Activated naive CD4-positive, alpha-beta T cell (primary cell): ENCODE data around the gene WWOX.

Experiments
- DNase-seq, 4 experiments: peaks; one replicate each; lab custom pipeline; 2025; lab: John Stamatoyannopoulos, UW

The WWOX gene

DNA sequence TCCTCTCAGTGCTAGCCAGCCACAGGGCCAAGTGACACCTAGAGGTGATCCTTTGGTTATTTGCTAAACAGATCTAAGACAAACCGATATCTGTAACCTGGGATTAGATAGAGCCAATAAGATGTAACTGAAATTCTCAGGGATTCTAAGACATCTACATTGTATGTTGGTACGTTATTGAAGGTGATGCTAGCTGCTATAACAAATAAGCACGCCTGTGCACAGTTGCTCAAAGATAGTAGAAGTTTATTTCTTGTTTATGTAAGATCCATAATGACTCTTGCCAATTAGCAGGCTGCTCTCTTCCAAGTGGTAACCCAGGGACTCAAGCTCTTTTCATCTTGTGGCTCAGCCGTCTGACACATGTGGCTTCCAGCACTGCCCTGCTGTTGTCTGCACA, 370.3 kb downstream of the WWOX start:
- DNase-seq, result no peak

DNA sequence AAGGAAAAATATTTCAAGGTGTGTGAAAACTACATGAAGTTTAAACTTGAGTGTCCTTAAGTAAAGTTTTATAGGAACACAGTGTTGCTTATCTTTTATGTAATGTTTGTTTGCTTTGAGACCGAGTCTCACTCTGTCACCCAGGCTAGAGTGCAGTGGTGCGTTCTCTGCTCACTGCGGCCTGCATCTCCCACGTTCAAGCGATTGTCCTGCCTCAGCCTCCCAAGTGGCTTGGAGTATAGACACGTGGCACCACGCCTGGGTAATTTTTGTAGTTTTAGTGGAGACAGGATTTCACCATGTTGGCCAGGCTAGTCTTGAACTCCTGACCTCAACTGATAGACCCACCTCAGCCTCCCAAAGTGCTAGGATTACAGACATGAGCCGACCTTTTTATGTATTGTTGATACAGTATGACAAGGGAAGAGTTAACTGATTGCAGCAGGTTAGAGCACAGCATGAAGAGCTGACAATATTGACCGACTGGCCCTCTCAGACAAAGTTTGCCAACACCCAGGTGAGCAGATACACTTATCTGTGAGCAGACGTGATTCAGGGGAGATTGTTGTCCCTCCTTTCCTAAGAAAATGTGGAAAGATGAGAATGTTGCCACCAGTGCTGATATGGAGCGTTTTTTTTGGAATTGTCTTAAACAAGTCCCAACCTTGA, 373.7 kb downstream of the WWOX start:
- DNase-seq, result no peak

DNA sequence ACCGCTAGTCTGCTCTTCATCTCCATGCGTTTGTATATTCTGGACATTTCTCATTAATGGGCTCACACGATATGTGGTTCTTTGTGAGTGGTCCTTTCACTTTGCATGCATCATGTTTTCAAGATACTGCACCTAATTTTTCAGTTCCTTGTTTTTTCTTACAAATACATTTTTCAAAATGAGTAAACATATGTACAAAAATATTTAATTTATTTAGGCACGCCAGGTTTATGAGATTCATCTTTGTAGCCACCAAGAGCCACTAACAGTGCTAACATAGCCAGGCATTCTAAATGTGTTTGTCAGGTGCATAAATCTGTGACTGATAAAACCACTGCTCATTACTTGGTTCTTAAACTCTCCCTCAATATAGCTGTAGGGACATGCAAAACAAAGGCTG, 375.3 kb downstream of the WWOX start:
- no peak for DNase-seq

GRCh38 chr16:78476615-78477014, 377.2 kb downstream of the WWOX start:
- no peak for DNase-seq

- DNase-seq, result peak in 1 of 4 experiments; percentile 1
Measured at GRCh38 chr16:78478267-78478861, 378.9 kb downstream of the WWOX start.

DNA sequence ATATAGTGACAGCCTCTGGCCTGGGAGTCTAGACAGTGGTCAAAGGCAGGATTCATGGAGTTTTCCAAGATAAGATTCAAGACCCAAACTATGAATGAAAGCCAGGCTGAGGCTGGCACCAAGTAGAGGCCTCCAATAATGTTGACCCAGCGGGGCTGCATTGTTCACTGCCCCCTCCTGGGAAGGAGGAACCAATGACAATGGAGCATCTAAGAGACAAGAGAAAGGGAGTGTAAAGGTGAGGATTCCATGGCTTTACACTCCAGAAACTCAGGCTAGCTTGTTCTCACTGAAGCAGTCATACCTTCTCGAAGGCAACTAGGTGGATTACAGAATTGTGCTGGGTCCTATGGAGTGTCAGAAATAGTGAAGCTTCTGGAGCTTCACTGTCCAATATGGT, 380.3 kb downstream of the WWOX start:
- no peak for DNase-seq

- DNase-seq, result no peak
Measured at GRCh38 chr16:78480588-78480987, 381.1 kb downstream of the WWOX start.

- DNase-seq, result no peak
Measured at GRCh38 chr16:78483124-78483992, 383.9 kb downstream of the WWOX start.

DNA sequence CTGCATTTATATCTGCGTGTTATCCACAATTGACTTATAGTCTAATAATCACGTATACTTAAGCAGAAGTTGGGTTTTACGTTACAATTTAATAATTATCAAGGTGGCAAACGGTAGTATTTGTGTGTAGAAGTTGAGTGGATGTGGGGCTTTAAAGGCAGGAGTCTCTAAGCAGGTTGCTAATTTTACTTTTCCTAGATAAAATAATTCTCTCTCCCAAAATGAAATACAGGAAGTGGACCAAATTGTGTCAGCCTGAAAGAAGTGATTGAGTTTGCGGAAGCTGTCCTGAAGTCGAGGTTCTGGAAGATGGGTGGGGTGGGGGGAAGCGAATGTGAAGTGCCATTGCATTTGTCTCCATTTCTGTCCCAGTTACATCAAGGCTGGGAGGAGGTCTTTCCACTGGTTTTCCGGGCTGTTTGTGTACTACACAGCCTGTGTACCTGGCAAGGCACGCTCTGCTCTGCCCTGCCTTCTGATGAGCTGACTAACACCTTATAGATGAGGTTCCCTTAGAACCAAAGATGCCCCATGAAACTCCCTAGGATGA, 385.1 kb downstream of the WWOX start:
- DNase-seq, result no peak

DNA sequence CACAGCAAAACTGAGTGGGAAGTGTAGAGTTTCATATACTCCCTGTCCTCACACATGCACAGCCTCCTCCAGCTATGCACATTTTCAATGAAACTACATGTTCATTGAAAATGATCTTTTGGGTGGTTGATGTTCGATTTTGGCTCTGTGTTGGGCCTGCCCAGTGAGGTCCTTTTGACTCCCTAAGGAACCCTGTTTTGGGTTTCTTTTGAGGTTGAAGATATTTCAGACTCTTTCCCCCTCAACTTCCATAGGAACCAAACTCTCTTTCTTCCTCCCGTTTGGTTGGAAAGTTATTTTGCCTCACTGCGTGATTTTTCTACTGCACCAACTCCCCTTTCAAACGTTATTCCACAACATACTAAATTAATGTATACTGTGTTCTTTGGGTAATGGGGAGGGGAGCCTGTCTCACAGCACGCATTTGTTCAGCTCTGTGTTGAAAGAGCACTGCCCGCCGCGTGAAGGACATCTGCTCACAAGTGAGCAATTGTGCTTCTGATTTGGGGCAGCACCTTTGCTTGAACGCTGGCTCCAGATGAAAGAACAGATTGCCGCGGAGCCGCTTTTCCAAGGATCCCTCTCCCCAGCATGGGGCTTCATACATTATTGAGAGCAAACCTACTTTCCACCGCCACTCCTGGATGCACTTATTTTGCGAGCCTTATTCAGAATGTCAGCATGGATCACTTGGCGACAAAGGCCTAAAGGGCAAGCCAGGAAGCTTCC, 385.9 kb downstream of the WWOX start:
- DNase-seq, result no peak

DNA sequence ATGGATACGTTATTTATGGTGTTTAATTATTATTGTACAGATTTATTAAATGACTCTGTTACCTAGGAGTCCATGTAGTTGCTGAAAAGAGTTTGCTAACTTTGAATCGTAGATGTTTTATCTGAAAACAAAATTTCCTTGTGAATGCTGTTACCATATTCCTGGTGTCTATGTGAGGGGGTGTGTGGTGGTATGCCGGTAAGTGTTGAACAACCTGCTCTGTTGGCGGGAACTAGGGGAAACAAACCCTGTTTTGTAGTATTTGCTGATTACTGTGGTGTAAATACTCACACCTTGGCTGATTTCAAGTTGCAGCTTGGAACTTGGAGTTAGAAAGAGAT, 386.4 kb downstream of the WWOX start:
- DNase-seq, result no peak

DNA sequence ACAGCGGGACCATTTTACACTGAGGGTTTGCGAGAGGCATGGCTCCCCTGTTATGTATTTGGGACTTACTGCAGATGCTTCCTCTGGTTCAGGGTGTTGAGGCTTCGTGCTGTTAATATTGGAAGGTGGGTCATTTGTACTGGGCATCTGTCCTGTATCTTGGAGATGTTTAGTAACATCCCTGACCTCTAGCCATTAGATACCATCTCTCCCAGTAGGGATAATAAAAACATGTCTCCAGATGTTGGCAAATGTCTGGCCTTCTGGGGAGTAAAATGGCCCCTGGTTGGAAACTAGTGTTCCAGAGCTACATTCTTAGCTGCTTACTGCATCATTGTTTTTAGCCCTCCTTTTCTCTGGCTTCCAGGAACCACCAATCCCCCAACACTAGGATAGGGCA, 388.0 kb downstream of the WWOX start:
- DNase-seq, result no peak

DNA sequence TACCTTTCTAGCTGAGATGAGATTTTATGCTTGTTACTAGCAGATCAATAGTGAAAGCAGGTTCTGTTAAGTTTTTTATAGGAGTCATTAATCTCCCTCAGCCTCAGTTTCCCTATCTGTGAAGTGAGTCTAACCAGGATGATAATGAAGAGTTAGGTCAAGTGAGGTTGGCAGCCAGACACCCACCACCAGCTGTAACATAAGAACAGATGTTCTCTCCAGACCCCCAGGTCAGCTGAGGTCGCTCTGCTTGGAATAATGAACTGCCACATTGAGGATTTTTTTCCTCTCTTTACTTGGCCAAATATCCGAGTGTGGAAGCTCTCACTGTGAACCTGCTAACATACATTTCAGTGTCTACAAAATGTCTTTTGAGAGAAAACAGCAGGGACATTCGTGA, 389.6 kb downstream of the WWOX start:
- DNase-seq, result no peak

DNA sequence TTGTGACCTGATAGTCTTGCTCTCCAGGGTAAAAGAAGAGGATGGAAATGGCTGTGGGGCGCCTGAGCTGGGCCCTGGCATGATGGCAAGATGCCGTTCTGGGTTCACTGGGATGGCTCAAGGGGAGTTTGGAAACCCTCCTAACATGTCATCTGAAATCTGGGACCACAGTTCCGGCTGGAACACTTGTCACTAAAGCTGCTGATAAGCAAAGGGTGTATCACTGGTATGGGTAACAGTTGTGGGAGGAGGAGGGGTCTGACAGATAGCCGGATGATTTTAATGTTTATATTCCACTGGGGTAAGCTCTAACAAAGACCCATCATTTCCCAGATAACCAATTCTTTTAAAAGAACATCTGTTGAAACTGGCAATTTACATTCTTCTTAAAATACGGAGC, 390.2 kb downstream of the WWOX start:
- DNase-seq, result no peak

GRCh38 chr16:78490431-78490830, 391.0 kb downstream of the WWOX start:
- no peak for DNase-seq

DNA sequence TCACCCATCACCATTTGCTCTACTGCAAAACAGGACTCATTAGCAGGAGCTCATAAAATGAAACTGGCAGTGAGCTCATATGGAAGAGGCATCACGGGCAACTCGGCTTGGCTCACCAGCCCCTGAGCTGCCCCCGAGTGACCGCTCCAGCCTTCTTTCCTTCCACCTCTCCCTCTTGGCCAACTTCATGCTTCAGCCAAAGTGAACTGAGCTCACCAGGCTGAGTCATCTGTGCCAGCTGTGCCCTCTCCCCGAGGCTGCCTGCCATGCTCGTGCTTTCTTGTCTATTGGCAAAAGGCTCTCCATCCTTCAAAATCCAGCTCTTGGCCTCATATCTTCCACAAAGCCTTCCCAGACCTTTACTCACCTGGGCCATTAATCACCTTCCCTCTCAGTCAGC, 391.4 kb downstream of the WWOX start:
- no peak for DNase-seq

- DNase-seq, result no peak
Measured at GRCh38 chr16:78493573-78493972, 394.1 kb downstream of the WWOX start.

DNA sequence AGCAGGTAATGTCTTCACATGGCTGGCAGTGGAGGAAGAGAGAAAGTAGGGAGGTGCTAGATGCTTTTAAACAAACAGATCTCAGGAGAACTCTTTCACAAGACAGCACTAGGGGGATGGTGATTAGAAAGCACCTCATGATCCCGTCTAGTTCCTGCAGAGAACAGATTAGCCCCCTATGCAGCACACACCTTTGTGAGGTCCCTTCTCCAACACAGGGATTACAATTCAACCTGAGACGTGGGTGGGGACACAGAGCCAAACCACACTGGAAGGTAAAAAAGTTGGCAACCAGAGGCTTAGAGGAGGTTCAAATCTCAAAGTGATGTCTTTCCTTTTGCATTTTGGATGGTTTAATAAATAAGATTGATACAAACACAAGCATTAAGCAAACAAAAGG, 394.7 kb downstream of the WWOX start:
- no peak for DNase-seq

DNA sequence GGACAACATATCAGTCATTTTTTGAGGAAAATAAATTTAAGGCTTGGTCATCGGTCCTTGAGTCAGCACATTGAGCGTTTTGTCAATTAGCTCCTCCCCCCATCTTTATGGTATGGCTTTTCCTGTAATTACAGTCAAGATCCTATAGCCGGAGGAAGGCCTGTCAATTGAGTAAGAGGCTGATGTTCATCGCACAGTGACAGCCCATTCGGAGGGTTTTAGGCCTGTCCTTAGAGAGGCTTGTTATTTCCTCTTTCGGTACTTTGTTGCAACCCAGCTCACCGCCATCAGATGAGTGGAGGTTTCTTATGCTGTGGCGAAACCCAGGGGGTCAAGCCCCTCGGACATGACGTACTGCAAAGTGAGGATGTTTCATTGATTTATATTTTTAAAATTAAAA, 395.2 kb downstream of the WWOX start:
- no peak for DNase-seq

- no peak for DNase-seq
Measured at GRCh38 chr16:78496189-78496588, 396.7 kb downstream of the WWOX start.

GRCh38 chr16:78499399-78499798, 399.9 kb downstream of the WWOX start:
- no peak for DNase-seq

GRCh38 chr16:78500659-78501270, 401.3 kb downstream of the WWOX start:
- DNase-seq, result no peak
